GM23338 (cell line): ENCODE measurements around the gene FASTK. TPM values are rescaled to one million over a fixed set of nuclear protein-coding genes. Genes with fewer than 3 reads are reported as not detected.

Experiments
- ATAC-seq: fragments of 200-7000 bp; cut with Tn5 transposase; 3 replicates; pipeline ENCODE4 v1.9.1; 2020
- DNase-seq: peaks from one replicate; pipeline ENCODE4 v3.0.0-alpha.2; 2015; ENCODE audit warnings: low spot score
- H2AFZ ChIP-seq: fragments of 200-600 bp; sonication (generic); 2 replicates; pipeline ENCODE4 v1.8.0; 2016; ENCODE audit warnings: antibody characterized with exemption, mild to moderate bottlenecking, moderate library complexity
- H3F3A ChIP-seq: fragments of 200-600 bp; sonication (generic); replicated peaks from 2 replicates; pipeline ENCODE4 v1.8.0; 2017; ENCODE audit warnings: antibody characterized with exemption, mixed run types, low read depth
- H3K27ac ChIP-seq: fragments of 200-600 bp; sonication (generic); 2 replicates; pipeline ENCODE4 v1.6.1; 2016; ENCODE audit warnings: low read depth
- H3K27me3 ChIP-seq: fragments of 200-600 bp; sonication (generic); 2 replicates; pipeline ENCODE4 v1.8.0; 2016; ENCODE audit warnings: mild to moderate bottlenecking, mixed run types, moderate library complexity; ENCODE audit not compliant: insufficient read depth
- H3K36me3 ChIP-seq: fragments of 200-600 bp; sonication (generic); 2 replicates; pipeline ENCODE4 v1.8.0; 2016; ENCODE audit warnings: mild to moderate bottlenecking; ENCODE audit not compliant: insufficient read depth
- H3K4me1 ChIP-seq: fragments of 200-600 bp; sonication (generic); 2 replicates; pipeline ENCODE4 v1.8.0; 2016; ENCODE audit warnings: mild to moderate bottlenecking, moderate library complexity; ENCODE audit not compliant: insufficient read depth
- H3K4me2 ChIP-seq: fragments of 200-600 bp; sonication (generic); 2 replicates; pipeline ENCODE4 v1.7.1; 2017; ENCODE audit warnings: mixed run types
- H3K4me3 ChIP-seq: fragments of 200-600 bp; sonication (generic); 2 replicates; pipeline ENCODE4 v1.6.1; 2016; ENCODE audit warnings: mixed run types
- H3K79me2 ChIP-seq: fragments of 200-600 bp; sonication (generic); replicated peaks from 2 replicates; pipeline ENCODE4 v1.8.0; 2017; ENCODE audit warnings: mild to moderate bottlenecking; ENCODE audit not compliant: insufficient read depth
- H3K9me2 ChIP-seq: fragments of 200-600 bp; sonication (generic); 2 replicates; pipeline ENCODE4 v1.8.0; 2017; ENCODE audit not compliant: insufficient read depth
- H4K20me1 ChIP-seq: fragments of 200-600 bp; sonication (generic); replicated peaks from 2 replicates; pipeline ENCODE4 v1.8.0; 2017; ENCODE audit warnings: mild to moderate bottlenecking; ENCODE audit not compliant: insufficient read depth
- H3K27ac Mint-ChIP-seq: 2 replicates; pipeline ENCODE4 v1.8.0; 2020; ENCODE audit warnings: inconsistent platforms, mild to moderate bottlenecking, moderate library complexity, mixed read lengths
- H3K27me3 Mint-ChIP-seq: 3 replicates; pipeline ENCODE4 v1.8.0; 2022; ENCODE audit warnings: low read depth, mild to moderate bottlenecking, moderate library complexity, mixed read lengths, inconsistent platforms; ENCODE audit not compliant: insufficient read depth, poor library complexity
- H3K36me3 Mint-ChIP-seq: 3 replicates; pipeline ENCODE4 v1.8.0; 2021; ENCODE audit warnings: low read depth, mild to moderate bottlenecking, inconsistent platforms, moderate library complexity, mixed read lengths
- H3K4me1 Mint-ChIP-seq: 3 replicates; pipeline ENCODE4 v1.8.0; 2020; ENCODE audit warnings: mild to moderate bottlenecking, inconsistent platforms, mixed read lengths
- H3K4me3 Mint-ChIP-seq: 3 replicates; pipeline ENCODE4 v1.8.0; 2021; ENCODE audit warnings: moderate library complexity, mild to moderate bottlenecking, inconsistent platforms, mixed read lengths
- H3K9me3 Mint-ChIP-seq: 3 replicates; pipeline ENCODE4 v1.8.0; 2020; ENCODE audit warnings: moderate library complexity, mild to moderate bottlenecking, inconsistent platforms, mixed read lengths
- CREB1 ChIP-seq: fragments of 250-450 bp; sonication (Bioruptor Pico); IDR thresholded peaks from 2 replicates; pipeline ENCODE4 v1.5.0; 2020; ENCODE audit warnings: low read depth, mild to moderate bottlenecking, moderate library complexity
- CTCF ChIP-seq, 2 experiments: fragments of 200-600 bp in 1 of 2; sonication (generic) in 1 of 2; conservative IDR thresholded peaks; 2 replicates each; pipeline versions ENCODE4 v1.5.1 to v1.6.1; 2016 to 2017; ENCODE audit warnings: antibody characterized with exemption in 2 of 2, low read depth in 2 of 2, mild to moderate bottlenecking in 2 of 2, moderate library complexity in 1 of 2
- ETS1 ChIP-seq: IDR thresholded peaks from 2 replicates; pipeline ENCODE4 v1.6.1; 2016; ENCODE audit warnings: antibody characterized with exemption
- EZH2 ChIP-seq: fragments of 200-600 bp; sonication (generic); IDR thresholded peaks from one replicate; pipeline ENCODE4 v1.8.0; 2017; ENCODE audit warnings: antibody characterized with exemption, mild to moderate bottlenecking, low read depth; ENCODE audit not compliant: unreplicated experiment
- EZH2phosphoT487 ChIP-seq: fragments of 200-600 bp; sonication (generic); IDR thresholded peaks from one replicate; pipeline ENCODE4 v1.8.1; 2018; ENCODE audit warnings: antibody characterized with exemption; ENCODE audit not compliant: unreplicated experiment
- JUNB ChIP-seq: IDR thresholded peaks from one replicate; pipeline ENCODE4 v1.6.1; 2016; ENCODE audit warnings: antibody characterized with exemption; ENCODE audit not compliant: unreplicated experiment
- NANOG ChIP-seq: IDR thresholded peaks from 2 replicates; pipeline ENCODE4 v1.6.1; 2016; ENCODE audit warnings: antibody characterized with exemption, borderline replicate concordance
- POLR2AphosphoS5 ChIP-seq: IDR thresholded peaks from 2 replicates; pipeline ENCODE4 v1.6.1; 2016; ENCODE audit warnings: antibody characterized with exemption, low read depth
- REST ChIP-seq: IDR thresholded peaks from one replicate; pipeline ENCODE4 v1.6.1; 2018; ENCODE audit warnings: antibody characterized with exemption; ENCODE audit not compliant: unreplicated experiment
- STAT1 ChIP-seq: IDR thresholded peaks from one replicate; pipeline ENCODE4 v1.6.1; 2016; ENCODE audit warnings: antibody characterized with exemption; ENCODE audit not compliant: unreplicated experiment
- ZNF114 ChIP-seq: fragments of 250-450 bp; sonication (Bioruptor Pico); IDR thresholded peaks from 2 replicates; pipeline ENCODE4 v1.5.0; 2020; ENCODE audit warnings: mild to moderate bottlenecking, moderate library complexity
- ZNF331 ChIP-seq: fragments of 250-450 bp; sonication (Bioruptor Pico); IDR thresholded peaks from 2 replicates; pipeline ENCODE4 v1.5.0; 2020; ENCODE audit warnings: low read depth, mild to moderate bottlenecking, moderate library complexity
- polyA plus RNA-seq: library from polyadenylated mRNA; unstranded; fragments of >200 nt; fragmentation: Nextera tagmentation; extraction: Ambion mirVana; gene quantifications from 2 replicates; pipeline ENCODE4 v1.2.1, GENCODE V29; 2016
- total RNA-seq: library from RNA; depleted of rRNA; stranded (reverse); fragments of >200 nt; shearing (Covaris generic); gene quantifications from 2 replicates; pipeline ENCODE4 v1.2.3, GENCODE V29; 2014

The FASTK gene
- total and polyA plus RNA-seq, 2 experiments from 2014 or later = 37.4 to 57.4 TPM

GRCh38 chr7:151070574-151070960, 10.0 kb downstream of the FASTK start:
- Histone ChIP-seq H3K36me3 (peaks cover 12% of the 10 kb centered on the region), H3K27me3 (no peaks in the 10 kb centered on the region), H3K27ac (no peak overlapping the region), H3K4me3 (no peak overlapping the region), H3K79me2 (no peaks in the 10 kb centered on the region), H2AFZ (no peak overlapping the region), H3K4me2 (no peak overlapping the region), H3K4me1 (peaks cover 9% of the 10 kb centered on the region), H3F3A (0 out of 2 replicates have a peak, but pooled peaks cover 5% of the 10 kb centered on the region), H4K20me1 (no peaks in the 10 kb centered on the region; the same call in 1 of the 2 replicates), H3K9me2 (no peaks in the 10 kb centered on the region)
- Mint-ChIP-seq H3K4me3 (no peak overlapping the region), H3K9me3 (no peaks in the 10 kb centered on the region), H3K27ac (no peak overlapping the region), H3K27me3 (peaks cover 27% of the 10 kb centered on the region), H3K36me3 (peaks cover 64% of the 10 kb centered on the region), H3K4me1 (peaks cover 14% of the 10 kb centered on the region)
- DNase-seq = no peak
- ATAC-seq = no peak
- TF ChIP-seq STAT1 (no peak), POLR2AphosphoS5 (no peak)

GRCh38 chr7:151069841-151070573, 10.6 kb downstream of the FASTK start:
- 0 out of 2 replicates have a peak, but pooled peaks cover 5% of the 10 kb centered on the region for H3F3A ChIP-seq
- H3K79me2 ChIP-seq = no peaks in the 10 kb centered on the region
- H3K4me1 ChIP-seq = peaks cover 9% of the 10 kb centered on the region
- H3K9me2 ChIP-seq = no peaks in the 10 kb centered on the region
- Mint-ChIP-seq H3K4me3 (no peak overlapping the region), H3K36me3 (peaks cover 65% of the 10 kb centered on the region), H3K27me3 (peaks cover 28% of the 10 kb centered on the region), H3K9me3 (no peaks in the 10 kb centered on the region), H3K27ac (no peak overlapping the region), H3K4me1 (peaks cover 12% of the 10 kb centered on the region)
- peaks cover 14% of the 10 kb centered on the region for H3K36me3 ChIP-seq
- no peak overlapping the region for H3K4me2 ChIP-seq
- H2AFZ ChIP-seq = no peak overlapping the region
- ATAC-seq = no peak
- no peak overlapping the region for H3K27ac ChIP-seq
- H3K4me3 ChIP-seq = no peak overlapping the region
- H3K27me3 ChIP-seq = no peaks in the 10 kb centered on the region
- no peaks in the 10 kb centered on the region; the same call in 1 of the 2 replicates for H4K20me1 ChIP-seq
- no peak for DNase-seq
- TF ChIP-seq REST (no peak), NANOG (no peak), ZNF331 (no peak), CTCF (conservative IDR thresholded peaks at IDR 0.05; ENCODE audit: low read depth in 2 of 2) (no peak), JUNB (no peak), EZH2 (no peak), CREB1 (CRISPR knock-in tag) (no peak), STAT1 (no peak), ETS1 (no peak), POLR2AphosphoS5 (no peak), EZH2phosphoT487 (no peak), ZNF114 (CRISPR knock-in tag) (no peak)
